Upper lobe of right lung (tissue), 1 donor: ENCODE data around the gene PDIA4. TPM values are rescaled to one million over a fixed set of nuclear protein-coding genes. Genes with fewer than 3 reads are reported as not detected.

Experiments
- ATAC-seq: fragments of 200-7000 bp; cut with Tn5 transposase; one replicate; pipeline ENCODE4 v1.9.1; 2020; ENCODE audit warnings: mild to moderate bottlenecking, moderate library complexity
- DNase-seq: peaks from one replicate; pipeline ENCODE4 v3.0.0-alpha.2; 2020
- H3K27ac ChIP-seq: fragments of 200-600 bp; one replicate; pipeline ENCODE4 v1.8.0; 2022
- H3K27me3 ChIP-seq: fragments of 200-600 bp; one replicate; pipeline ENCODE4 v1.8.0; 2022; ENCODE audit warnings: mild to moderate bottlenecking
- H3K36me3 ChIP-seq: fragments of 200-600 bp; one replicate; pipeline ENCODE4 v1.8.0; 2022
- H3K4me1 ChIP-seq: fragments of 200-600 bp; one replicate; pipeline ENCODE4 v1.8.0; 2022
- H3K4me3 ChIP-seq: fragments of 200-600 bp; one replicate; pipeline ENCODE4 v1.8.0; 2022; ENCODE audit warnings: mild to moderate bottlenecking
- H3K9me3 ChIP-seq: fragments of 200-600 bp; one replicate; pipeline ENCODE4 v1.8.0; 2022
- intact Hi-C: fragments of 100-400 bp; cut with DNase I; formaldehyde crosslinking; loops from one replicate; pipeline ENCODE4 v1.11.0; 2022
- total RNA-seq: library from RNA; stranded (reverse); fragmentation: NEBNext Ultra II Directional; extraction: Animal tissue kit (Norgen Biotek cat#: 25700); gene quantifications from one replicate; pipeline ENCODE4 v1.2.1, GENCODE V29; 2021
- TF ChIP-seq, protein P1 (sequence below): fragments of 200-600 bp; IDR thresholded peaks from one replicate; pipeline ENCODE4 v1.8.0; 2022; ENCODE audit warnings: antibody characterized with exemption
- donor health status: DM: no; HTN: yes; CAD: no; lungs with severe emphysema.

Gene PDIA4
- total RNA-seq, 1 donor from 2014 or later = 117 TPM

DNA sequence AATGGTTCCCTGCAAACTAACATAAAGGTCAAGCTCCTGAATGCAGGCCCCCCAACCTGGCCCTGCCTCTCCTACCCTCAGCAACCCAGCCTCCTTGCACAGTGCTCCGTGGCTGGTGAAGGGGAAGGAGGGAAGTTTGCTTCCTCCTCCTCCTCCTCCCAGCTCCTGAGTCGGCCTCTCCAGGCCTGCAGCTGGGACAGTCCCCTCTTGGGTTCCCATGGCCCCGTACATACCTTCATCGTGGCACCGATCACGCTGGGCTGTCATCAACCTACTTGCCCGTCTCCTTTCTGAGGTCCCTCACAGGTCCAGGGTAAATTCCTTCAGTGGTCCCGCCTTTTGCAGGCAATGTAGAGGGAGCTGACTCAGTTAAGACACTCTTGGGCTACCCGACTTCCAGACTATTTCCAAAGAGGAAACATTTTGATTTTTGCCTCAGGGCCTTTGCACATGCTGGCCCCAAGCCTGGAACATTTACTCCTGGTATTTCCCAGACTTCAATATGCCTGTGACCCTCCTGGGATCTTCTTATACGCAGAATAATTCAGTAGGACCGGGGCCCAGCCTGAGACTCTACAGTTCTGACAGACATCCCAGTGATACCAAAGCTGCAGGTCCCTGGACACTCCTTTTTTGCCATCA lies 26.8 kb downstream of the PDIA4 start:
- no peak for DNase-seq
- Histone ChIP-seq H3K27ac (no peak overlapping the region), H3K4me3 (no peak overlapping the region), H3K4me1 (no peaks in the 10 kb centered on the region), H3K9me3 (no peaks in the 10 kb centered on the region), H3K36me3 (peaks cover 32% of the 10 kb centered on the region), H3K27me3 (no peaks in the 10 kb centered on the region)
- ATAC-seq = no peak
- intact Hi-C loops = loop anchor here (10.0 kb wide), 1 partner anchor 73 kb away; no protein-coding TSS in a partner anchor
- TF ChIP-seq, protein P1, sequence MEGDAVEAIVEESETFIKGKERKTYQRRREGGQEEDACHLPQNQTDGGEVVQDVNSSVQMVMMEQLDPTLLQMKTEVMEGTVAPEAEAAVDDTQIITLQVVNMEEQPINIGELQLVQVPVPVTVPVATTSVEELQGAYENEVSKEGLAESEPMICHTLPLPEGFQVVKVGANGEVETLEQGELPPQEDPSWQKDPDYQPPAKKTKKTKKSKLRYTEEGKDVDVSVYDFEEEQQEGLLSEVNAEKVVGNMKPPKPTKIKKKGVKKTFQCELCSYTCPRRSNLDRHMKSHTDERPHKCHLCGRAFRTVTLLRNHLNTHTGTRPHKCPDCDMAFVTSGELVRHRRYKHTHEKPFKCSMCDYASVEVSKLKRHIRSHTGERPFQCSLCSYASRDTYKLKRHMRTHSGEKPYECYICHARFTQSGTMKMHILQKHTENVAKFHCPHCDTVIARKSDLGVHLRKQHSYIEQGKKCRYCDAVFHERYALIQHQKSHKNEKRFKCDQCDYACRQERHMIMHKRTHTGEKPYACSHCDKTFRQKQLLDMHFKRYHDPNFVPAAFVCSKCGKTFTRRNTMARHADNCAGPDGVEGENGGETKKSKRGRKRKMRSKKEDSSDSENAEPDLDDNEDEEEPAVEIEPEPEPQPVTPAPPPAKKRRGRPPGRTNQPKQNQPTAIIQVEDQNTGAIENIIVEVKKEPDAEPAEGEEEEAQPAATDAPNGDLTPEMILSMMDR = no peak

DNA sequence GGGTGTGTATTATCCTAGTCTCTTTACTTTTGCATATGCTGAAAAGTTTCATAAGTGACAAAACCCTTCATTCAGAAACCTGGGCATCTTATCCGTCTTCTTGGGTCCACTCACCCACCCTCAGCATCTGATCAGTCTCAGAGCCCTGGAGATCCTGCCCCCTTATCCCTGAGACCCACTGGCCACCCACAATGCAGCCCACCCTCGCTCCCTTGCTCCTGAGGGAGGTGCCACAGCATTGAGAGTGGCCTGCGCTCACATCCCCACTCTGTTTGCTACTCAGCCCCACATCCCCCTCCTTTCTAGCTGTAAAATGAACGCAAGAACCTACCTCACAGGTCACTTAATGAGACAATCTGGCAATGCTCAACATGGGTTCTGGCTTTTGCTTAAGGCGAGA lies 27.3 kb downstream of the PDIA4 start:
- no peak for ATAC-seq

DNA sequence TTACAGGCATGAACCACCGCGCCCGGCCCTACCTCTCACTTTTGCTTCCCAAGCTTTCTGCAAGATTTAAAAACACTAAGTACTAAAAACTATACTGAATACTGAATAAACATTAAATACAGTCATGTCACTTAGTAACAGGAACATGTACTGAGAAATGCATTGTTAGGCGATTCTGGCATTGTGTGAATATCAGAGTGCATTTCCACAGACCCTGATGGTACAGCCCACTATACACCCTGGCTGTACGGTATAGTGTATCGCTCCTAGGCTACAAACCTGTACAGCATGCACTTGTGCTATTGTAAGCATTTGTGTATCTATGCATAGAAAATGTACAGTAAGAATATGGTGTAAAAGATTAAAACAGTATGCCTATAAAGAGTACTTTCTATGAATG lies 29.1 kb downstream of the PDIA4 start:
- ATAC-seq (no peak), DNase-seq (no peak)
- no peak overlapping the region for H3K27ac ChIP-seq
- H3K4me3 ChIP-seq = no peak overlapping the region
- no peaks in the 10 kb centered on the region for H3K9me3 ChIP-seq
- intact Hi-C loops = no loop called here
- TF ChIP-seq, protein P1 = no peak
- peaks cover 19% of the 10 kb centered on the region for H3K36me3 ChIP-seq
- H3K4me1 ChIP-seq = no peaks in the 10 kb centered on the region
- no peaks in the 10 kb centered on the region for H3K27me3 ChIP-seq

More for the DNA sequence above, 27.3 kb downstream of the PDIA4 start:
- Histone ChIP-seq H3K27me3 (no peaks in the 10 kb centered on the region), H3K36me3 (peaks cover 32% of the 10 kb centered on the region), H3K27ac (no peak overlapping the region), H3K4me3 (no peak overlapping the region), H3K4me1 (no peaks in the 10 kb centered on the region), H3K9me3 (no peaks in the 10 kb centered on the region)
- no peak for DNase-seq
- TF ChIP-seq, protein P1 = no peak
- intact Hi-C loops = loop anchor here (10.0 kb wide), 1 partner anchor 74 kb away; no protein-coding TSS in a partner anchor

DNA sequence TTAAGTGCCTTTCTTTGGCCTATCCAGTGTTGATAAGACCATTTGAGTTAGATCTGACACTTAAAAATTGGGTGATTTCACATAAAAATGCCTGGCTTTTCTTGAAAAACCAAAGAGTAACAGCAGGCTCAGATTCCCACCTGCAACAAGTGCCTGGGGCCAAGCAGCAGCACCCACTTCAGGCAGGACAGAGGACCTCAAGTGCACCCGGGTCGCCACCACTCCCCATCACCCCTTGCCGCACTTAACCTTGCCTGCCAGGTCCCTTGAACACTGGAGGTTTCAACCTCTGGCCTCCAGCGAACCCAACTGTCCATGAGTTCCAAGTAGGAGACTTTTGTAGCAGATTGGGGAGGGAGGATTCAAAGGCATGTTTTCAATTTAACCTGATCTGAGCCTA lies 30.8 kb downstream of the PDIA4 start:
- no peaks in the 10 kb centered on the region for H3K27me3 ChIP-seq
- H3K4me3 ChIP-seq = no peak overlapping the region
- H3K9me3 ChIP-seq = no peaks in the 10 kb centered on the region
- intact Hi-C loops = no loop called here
- H3K36me3 ChIP-seq = peaks cover 2% of the 10 kb centered on the region
- H3K27ac ChIP-seq = no peak overlapping the region
- H3K4me1 ChIP-seq = no peaks in the 10 kb centered on the region
- TF ChIP-seq, protein P1 = no peak
- no peak for DNase-seq
- ATAC-seq = no peak

GRCh38 chr7:148994576-148994975 lies 33.7 kb downstream of the PDIA4 start:
- no peak overlapping the region for H3K4me3 ChIP-seq
- ATAC-seq (no peak), DNase-seq (no peak)
- H3K36me3 ChIP-seq = no peaks in the 10 kb centered on the region
- no peak overlapping the region for H3K27ac ChIP-seq
- TF ChIP-seq, protein P1 = no peak
- H3K9me3 ChIP-seq = no peaks in the 10 kb centered on the region
- no peaks in the 10 kb centered on the region for H3K4me1 ChIP-seq
- intact Hi-C loops = no loop called here
- no peaks in the 10 kb centered on the region for H3K27me3 ChIP-seq
